RPMI7951 (cell line): Measurements from ENCODE around the gene UGCG. TPM values are rescaled to one million over a fixed set of nuclear protein-coding genes. Genes with fewer than 3 reads are reported as not detected.
"Not testable (repeated sequence)": the region's sequence is repeated elsewhere in the genome, so short reads cannot be mapped to it uniquely, and the experiment has no call there.

ENCODE experiments used
- DNase-seq: peaks from one replicate; pipeline ENCODE4 v3.0.0-alpha.2; 2012; ENCODE audit warnings: low read depth
- total RNA-seq: library from RNA; depleted of rRNA; stranded (reverse); fragments of >200 nt; shearing (Covaris generic); gene quantifications from 2 replicates; pipeline ENCODE4 v1.2.3, GENCODE V29; 2014

The UGCG gene
- total RNA-seq, 1 experiment from 2014 or later: 27.8 TPM

GRCh38 chr9:111953444-111953843 lies 56.8 kb downstream of the UGCG start:
- DNase-seq: no peak

- DNase-seq: no peak
Observed at GRCh38 chr9:111955048-111955447, 58.4 kb downstream of the UGCG start.

GRCh38 chr9:111957856-111958631 lies 61.4 kb downstream of the UGCG start:
- DNase-seq: peak; percentile 85

- DNase-seq: peak; percentile 87
Observed at GRCh38 chr9:111959468-111960359, 63.1 kb downstream of the UGCG start.

GRCh38 chr9:111960485-111960884 lies 63.9 kb downstream of the UGCG start:
- DNase-seq: not testable (repeated sequence)

- DNase-seq: peak; percentile 46
Observed at GRCh38 chr9:111961009-111961408, 64.4 kb downstream of the UGCG start.

- no peak for DNase-seq
Observed at GRCh38 chr9:111961575-111961974, 65.0 kb downstream of the UGCG start.

- DNase-seq: no peak
Observed at GRCh38 chr9:111962021-111962420, 65.4 kb downstream of the UGCG start.

- no peak for DNase-seq
Observed at GRCh38 chr9:111963995-111964394, 67.4 kb downstream of the UGCG start.

GRCh38 chr9:111965566-111966019 lies 69.0 kb downstream of the UGCG start:
- peak; percentile 90 for DNase-seq

GRCh38 chr9:111966124-111966723 lies 69.6 kb downstream of the UGCG start:
- DNase-seq: no peak

GRCh38 chr9:111966861-111967291 lies 70.3 kb downstream of the UGCG start:
- peak; percentile 53 for DNase-seq

- no peak for DNase-seq
Observed at GRCh38 chr9:111967621-111968020, 71.0 kb downstream of the UGCG start.

- peak; percentile 61 for DNase-seq
Observed at GRCh38 chr9:111969061-111969460, 72.4 kb downstream of the UGCG start.

- no peak for DNase-seq
Observed at GRCh38 chr9:111969622-111970021, 73.0 kb downstream of the UGCG start.

GRCh38 chr9:111970827-111971226 lies 74.2 kb downstream of the UGCG start:
- peak; percentile 57 for DNase-seq

GRCh38 chr9:111974092-111974681 lies 77.6 kb downstream of the UGCG start:
- peak; percentile 53 for DNase-seq

- DNase-seq: peak; percentile 30
Observed at GRCh38 chr9:111975709-111976108, 79.1 kb downstream of the UGCG start.

- no peak for DNase-seq
Observed at GRCh38 chr9:111978616-111979015, 82.0 kb downstream of the UGCG start.

- no peak for DNase-seq
Observed at GRCh38 chr9:111979561-111979960, 82.9 kb downstream of the UGCG start.

- DNase-seq: no peak
Observed at GRCh38 chr9:111980398-111980797, 83.8 kb downstream of the UGCG start.

GRCh38 chr9:111983484-111983908 lies 86.9 kb downstream of the UGCG start:
- no peak for DNase-seq
